ENCODE results near the gene FAM47B. TPM values are rescaled to one million over a fixed set of nuclear protein-coding genes. Genes with fewer than 3 reads are reported as not detected.

The FAM47B gene
- total RNA-seq, result not detected in 2 replicates

GRCh38 chrX:34942496-34942895, at the start of gene FAM47B:
Gene FAM47B, plus strand, starts transcription at chrX:34942796. Its CDS starts 36 bp downstream, at chrX:34942832.
- no peak for DNase-seq (ENCODE audit: low spot score)
- Mint-ChIP-seq H3K4me1 (ENCODE audit: low read depth) (no peaks in the 10 kb centered on the region), H3K4me3 (ENCODE audit: low read depth) (no peak within 1 kb of the TSS), H3K36me3 (ENCODE audit: low read depth) (no peaks in the 10 kb centered on the region), H3K9me3 (peaks cover 8% of the 10 kb centered on the region), H3K27ac (no peak within 1 kb of the TSS), H3K27me3 (ENCODE audit: low read depth) (no peaks in the 10 kb centered on the region)
- intact Hi-C loops (cut with micrococcal nuclease), result no loop called here

- H3K36me3 Mint-ChIP-seq (ENCODE audit: low read depth), result no peaks in the 10 kb centered on the region
Measured at GRCh38 chrX:34893741-34894140, 48.9 kb upstream of the FAM47B start.

GRCh38 chrX:34900691-34901090, 41.9 kb upstream of the FAM47B start:
- no peak for DNase-seq (ENCODE audit: low spot score)
- no peaks in the 10 kb centered on the region for H3K4me1 Mint-ChIP-seq (ENCODE audit: low read depth)
- H3K4me3 Mint-ChIP-seq (ENCODE audit: low read depth), result no peak overlapping the region
- H3K27me3 Mint-ChIP-seq (ENCODE audit: low read depth), result no peaks in the 10 kb centered on the region
- H3K36me3 Mint-ChIP-seq (ENCODE audit: low read depth), result no peaks in the 10 kb centered on the region
- intact Hi-C loops (cut with micrococcal nuclease), result no loop called here
- no peak overlapping the region for H3K27ac Mint-ChIP-seq
- peaks cover 4% of the 10 kb centered on the region for H3K9me3 Mint-ChIP-seq

More at GRCh38 chrX:34893741-34894140, 48.9 kb upstream of the FAM47B start:
- Mint-ChIP-seq H3K27ac (no peak overlapping the region), H3K4me1 (ENCODE audit: low read depth) (no peaks in the 10 kb centered on the region), H3K27me3 (ENCODE audit: low read depth) (no peaks in the 10 kb centered on the region), H3K4me3 (ENCODE audit: low read depth) (no peak overlapping the region), H3K9me3 (peaks cover 4% of the 10 kb centered on the region)
- intact Hi-C loops (cut with micrococcal nuclease), result no loop called here
- no peak for DNase-seq (ENCODE audit: low spot score)

- Mint-ChIP-seq H3K9me3 (peaks cover 4% of the 10 kb centered on the region), H3K36me3 (ENCODE audit: low read depth) (no peaks in the 10 kb centered on the region), H3K4me1 (ENCODE audit: low read depth) (no peaks in the 10 kb centered on the region), H3K27ac (no peak overlapping the region), H3K4me3 (ENCODE audit: low read depth) (no peak overlapping the region), H3K27me3 (ENCODE audit: low read depth) (no peaks in the 10 kb centered on the region)
- intact Hi-C loops (cut with micrococcal nuclease), result no loop called here
- DNase-seq (ENCODE audit: low spot score), result no peak
Measured at GRCh38 chrX:34901761-34902160, 40.8 kb upstream of the FAM47B start.

- intact Hi-C loops (cut with micrococcal nuclease), result no loop called here
- Mint-ChIP-seq H3K4me3 (ENCODE audit: low read depth) (no peak overlapping the region), H3K27me3 (ENCODE audit: low read depth) (no peaks in the 10 kb centered on the region)
Measured at GRCh38 chrX:34903316-34903715, 39.3 kb upstream of the FAM47B start.

GRCh38 chrX:34909151-34909550, 33.4 kb upstream of the FAM47B start:
- Mint-ChIP-seq H3K4me3 (ENCODE audit: low read depth) (no peak overlapping the region), H3K4me1 (ENCODE audit: low read depth) (no peaks in the 10 kb centered on the region), H3K27ac (no peak overlapping the region), H3K27me3 (ENCODE audit: low read depth) (no peaks in the 10 kb centered on the region), H3K36me3 (ENCODE audit: low read depth) (no peaks in the 10 kb centered on the region), H3K9me3 (peaks cover 6% of the 10 kb centered on the region)
- DNase-seq (ENCODE audit: low spot score), result no peak
- intact Hi-C loops (cut with micrococcal nuclease), result no loop called here

More at GRCh38 chrX:34903316-34903715, 39.3 kb upstream of the FAM47B start:
- Mint-ChIP-seq H3K9me3 (peaks cover 4% of the 10 kb centered on the region), H3K36me3 (ENCODE audit: low read depth) (no peaks in the 10 kb centered on the region), H3K27ac (no peak overlapping the region), H3K4me1 (ENCODE audit: low read depth) (no peaks in the 10 kb centered on the region)
- no peak for DNase-seq (ENCODE audit: low spot score)

- no peaks in the 10 kb centered on the region for H3K4me1 Mint-ChIP-seq (ENCODE audit: low read depth)
- H3K4me3 Mint-ChIP-seq (ENCODE audit: low read depth), result no peak overlapping the region
- DNase-seq (ENCODE audit: low spot score), result no peak
- no peaks in the 10 kb centered on the region for H3K36me3 Mint-ChIP-seq (ENCODE audit: low read depth)
- no peaks in the 10 kb centered on the region for H3K9me3 Mint-ChIP-seq
- intact Hi-C loops (cut with micrococcal nuclease), result no loop called here
- H3K27ac Mint-ChIP-seq, result no peak overlapping the region
- no peaks in the 10 kb centered on the region for H3K27me3 Mint-ChIP-seq (ENCODE audit: low read depth)
Measured at GRCh38 chrX:34915463-34916225, 27.0 kb upstream of the FAM47B start.

GRCh38 chrX:34917146-34917545, 25.4 kb upstream of the FAM47B start:
- Mint-ChIP-seq H3K27ac (no peak overlapping the region), H3K9me3 (no peaks in the 10 kb centered on the region), H3K4me1 (ENCODE audit: low read depth) (no peaks in the 10 kb centered on the region), H3K27me3 (ENCODE audit: low read depth) (no peaks in the 10 kb centered on the region), H3K36me3 (ENCODE audit: low read depth) (no peaks in the 10 kb centered on the region), H3K4me3 (ENCODE audit: low read depth) (no peak overlapping the region)
- DNase-seq (ENCODE audit: low spot score), result no peak
- intact Hi-C loops (cut with micrococcal nuclease), result no loop called here

GRCh38 chrX:34918091-34918736, 24.4 kb upstream of the FAM47B start:
- Mint-ChIP-seq H3K27me3 (ENCODE audit: low read depth) (no peaks in the 10 kb centered on the region), H3K4me1 (ENCODE audit: low read depth) (no peaks in the 10 kb centered on the region), H3K36me3 (ENCODE audit: low read depth) (no peaks in the 10 kb centered on the region), H3K27ac (no peak overlapping the region), H3K9me3 (no peaks in the 10 kb centered on the region), H3K4me3 (ENCODE audit: low read depth) (no peak overlapping the region)
- no peak for DNase-seq (ENCODE audit: low spot score)
- intact Hi-C loops (cut with micrococcal nuclease), result no loop called here

GRCh38 chrX:34918856-34919255, 23.7 kb upstream of the FAM47B start:
- Mint-ChIP-seq H3K4me3 (ENCODE audit: low read depth) (no peak overlapping the region), H3K9me3 (no peaks in the 10 kb centered on the region), H3K27me3 (ENCODE audit: low read depth) (no peaks in the 10 kb centered on the region), H3K36me3 (ENCODE audit: low read depth) (no peaks in the 10 kb centered on the region), H3K27ac (no peak overlapping the region), H3K4me1 (ENCODE audit: low read depth) (no peaks in the 10 kb centered on the region)
- intact Hi-C loops (cut with micrococcal nuclease), result no loop called here
- DNase-seq (ENCODE audit: low spot score), result no peak

GRCh38 chrX:34927866-34928265, 14.7 kb upstream of the FAM47B start:
- intact Hi-C loops (cut with micrococcal nuclease), result no loop called here
- DNase-seq (ENCODE audit: low spot score), result no peak
- Mint-ChIP-seq H3K27ac (no peak overlapping the region), H3K9me3 (peaks cover under 1% of the 10 kb centered on the region), H3K27me3 (ENCODE audit: low read depth) (no peaks in the 10 kb centered on the region), H3K4me3 (ENCODE audit: low read depth) (no peak overlapping the region), H3K4me1 (ENCODE audit: low read depth) (no peaks in the 10 kb centered on the region), H3K36me3 (ENCODE audit: low read depth) (no peaks in the 10 kb centered on the region)

GRCh38 chrX:34943235-34943634, 639 bp downstream of the FAM47B start:
- no peaks in the 10 kb centered on the region for H3K27me3 Mint-ChIP-seq (ENCODE audit: low read depth)
- intact Hi-C loops (cut with micrococcal nuclease), result no loop called here
- H3K4me3 Mint-ChIP-seq (ENCODE audit: low read depth), result no peak overlapping the region
- H3K27ac Mint-ChIP-seq, result no peak overlapping the region
- no peak for DNase-seq (ENCODE audit: low spot score)
- H3K9me3 Mint-ChIP-seq, result peaks cover 8% of the 10 kb centered on the region
- H3K4me1 Mint-ChIP-seq (ENCODE audit: low read depth), result no peaks in the 10 kb centered on the region
- H3K36me3 Mint-ChIP-seq (ENCODE audit: low read depth), result no peaks in the 10 kb centered on the region

GRCh38 chrX:34956916-34957315, 14.3 kb downstream of the FAM47B start:
- no peaks in the 10 kb centered on the region for H3K36me3 Mint-ChIP-seq (ENCODE audit: low read depth)
- H3K9me3 Mint-ChIP-seq, result peaks cover 3% of the 10 kb centered on the region
- H3K4me3 Mint-ChIP-seq (ENCODE audit: low read depth), result no peak overlapping the region
- H3K4me1 Mint-ChIP-seq (ENCODE audit: low read depth), result no peaks in the 10 kb centered on the region
- intact Hi-C loops (cut with micrococcal nuclease), result no loop called here
- DNase-seq (ENCODE audit: low spot score), result no peak
- no peaks in the 10 kb centered on the region for H3K27me3 Mint-ChIP-seq (ENCODE audit: low read depth)
- no peak overlapping the region for H3K27ac Mint-ChIP-seq
